CD4-positive, CD25-positive, alpha-beta regulatory T cell (primary cell): ENCODE results near the gene RNU7-1. TPM values are rescaled to one million over a fixed set of nuclear protein-coding genes. Genes with fewer than 3 reads are reported as not detected.

Experiments
- ATAC-seq, 2 donors: fragments of 150-1000 bp; cut with Tn5 transposase; one replicate each; pipeline ENCODE4 v1.10.0; 2021; ENCODE audit warnings: low read depth in 2 of 2, moderate number of reproducible peaks in 2 of 2, moderate library complexity in 1 of 2
- DNase-seq, 3 donors: peaks; one replicate each; pipeline versions ENCODE4 v3.0.0 to v3.0.0-alpha.2; 2012 to 2022; ENCODE audit warnings: mixed read lengths in 1 of 3
- H3K27ac ChIP-seq: one replicate; pipeline ENCODE4 v1.7.0; 2013; ENCODE audit warnings: mild to moderate bottlenecking, low read length; ENCODE audit not compliant: insufficient read depth, poor library complexity, severe bottlenecking
- H3K27me3 ChIP-seq: one replicate; pipeline ENCODE4 v1.7.0; 2013; ENCODE audit warnings: low read length; ENCODE audit not compliant: control insufficient read depth, insufficient read depth
- H3K36me3 ChIP-seq: one replicate; pipeline ENCODE4 v1.7.0; 2013; ENCODE audit warnings: mild to moderate bottlenecking, low read length, moderate library complexity; ENCODE audit not compliant: control insufficient read depth, insufficient read depth
- H3K4me1 ChIP-seq: 2 replicates; pipeline ENCODE4 v1.7.0; 2013; ENCODE audit warnings: mild to moderate bottlenecking, low read length; ENCODE audit not compliant: insufficient read depth, control insufficient read depth, poor library complexity, severe bottlenecking
- H3K4me3 ChIP-seq: one replicate; pipeline ENCODE4 v1.7.0; 2013; ENCODE audit warnings: low read depth, mild to moderate bottlenecking, low read length, moderate library complexity
- H3K9me3 ChIP-seq, 2 experiments: 1 replicate in 1 of 2; 2 replicates in 1 of 2; pipeline ENCODE4 v1.7.0; 2013; ENCODE audit warnings: low read length in 2 of 2, mild to moderate bottlenecking in 1 of 2, moderate library complexity in 1 of 2; ENCODE audit not compliant: control insufficient read depth in 2 of 2
- H3K27ac Mint-ChIP-seq, 3 donors: one replicate each; pipeline ENCODE4 v1.8.0; 2020 to 2022; ENCODE audit warnings: mild to moderate bottlenecking in 3 of 3, mixed read lengths in 3 of 3, moderate library complexity in 2 of 3
- H3K27me3 Mint-ChIP-seq: one replicate; pipeline ENCODE4 v1.8.0; 2022; ENCODE audit warnings: mild to moderate bottlenecking, mixed read lengths
- H3K36me3 Mint-ChIP-seq: one replicate; pipeline ENCODE4 v1.8.0; 2020; ENCODE audit warnings: mixed read lengths
- H3K4me1 Mint-ChIP-seq, 4 donors: one replicate each; pipeline ENCODE4 v1.8.0; 2020 to 2022; ENCODE audit warnings: mixed read lengths in 4 of 4, mild to moderate bottlenecking in 1 of 4
- H3K4me3 Mint-ChIP-seq, 4 donors: one replicate each; pipeline ENCODE4 v1.8.0; 2020 to 2022; ENCODE audit warnings: mild to moderate bottlenecking in 4 of 4, mixed read lengths in 4 of 4, moderate library complexity in 3 of 4
- H3K9me3 Mint-ChIP-seq, 7 donors: one replicate each; pipeline ENCODE4 v1.8.0; 2020 to 2022; ENCODE audit warnings: mixed read lengths in 7 of 7, mild to moderate bottlenecking in 3 of 7, moderate library complexity in 2 of 7
- polyA plus RNA-seq, 4 donors: library from polyadenylated mRNA; unstranded; fragments of 300-500 nt; fragmentation: Illumina TruSeq; gene quantifications; one replicate each; pipeline ENCODE4 v1.2.3, GENCODE V29; 2021
- total RNA-seq: library from RNA; stranded (reverse); gene quantifications from one replicate; pipeline ENCODE4 v1.2.3, GENCODE V29; 2022

RNU7-1 gene
- total RNA-seq (not detected), polyA plus RNA-seq (not detected)

GRCh38 chr12:6943722-6944380, at the start of gene RNU7-1, which contains the start of gene C12orf57:
TSS of gene RNU7-1 (plus strand) at chr12:6943816.
TSS of gene C12orf57 (plus strand) at chr12:6944022. CDS start at chr12:6944122, 100 bp downstream.
- peak; percentile 46 to 52 for ATAC-seq
- DNase-seq, result peak; percentile 72 to 92 (median 87)
- Histone ChIP-seq H3K36me3 (no peaks in the 10 kb centered on the region), H3K27ac (peak within 1 kb of the TSS; percentile 98), H3K9me3 (no peaks in the 10 kb centered on the region), H3K4me1 (peaks cover 63% of the 10 kb centered on the region), H3K27me3 (no peaks in the 10 kb centered on the region), H3K4me3 (peak within 1 kb of the TSS; percentile 79)
- Mint-ChIP-seq H3K9me3 (no peaks in the 10 kb centered on the region), H3K4me3 (peak within 1 kb of the TSS; percentile 88 to 99 (median 98)), H3K27ac (peak within 1 kb of the TSS; percentile 97 to 100 (median 99)), H3K36me3 (no peaks in the 10 kb centered on the region), H3K4me1 (peaks cover 6 to 76% (median 29%) of the 10 kb centered on the region in 4 donors), H3K27me3 (no peaks in the 10 kb centered on the region)

- Mint-ChIP-seq H3K27me3 (no peaks in the 10 kb centered on the region), H3K4me1 (peaks cover 4 to 19% (median 12%) of the 10 kb centered on the region in 4 donors), H3K27ac (no peak overlapping the region), H3K36me3 (no peaks in the 10 kb centered on the region), H3K9me3 (no peaks in the 10 kb centered on the region), H3K4me3 (peak overlapping the region in 1 of 4 donors; percentile 71)
- Histone ChIP-seq H3K4me3 (no peak overlapping the region), H3K4me1 (peaks cover 12% of the 10 kb centered on the region), H3K27ac (no peak overlapping the region), H3K27me3 (no peaks in the 10 kb centered on the region), H3K36me3 (no peaks in the 10 kb centered on the region), H3K9me3 (no peaks in the 10 kb centered on the region)
- ATAC-seq (no peak), DNase-seq (no peak)
Measured at GRCh38 chr12:6894321-6894720, 49.3 kb upstream of the RNU7-1 start.

DNA sequence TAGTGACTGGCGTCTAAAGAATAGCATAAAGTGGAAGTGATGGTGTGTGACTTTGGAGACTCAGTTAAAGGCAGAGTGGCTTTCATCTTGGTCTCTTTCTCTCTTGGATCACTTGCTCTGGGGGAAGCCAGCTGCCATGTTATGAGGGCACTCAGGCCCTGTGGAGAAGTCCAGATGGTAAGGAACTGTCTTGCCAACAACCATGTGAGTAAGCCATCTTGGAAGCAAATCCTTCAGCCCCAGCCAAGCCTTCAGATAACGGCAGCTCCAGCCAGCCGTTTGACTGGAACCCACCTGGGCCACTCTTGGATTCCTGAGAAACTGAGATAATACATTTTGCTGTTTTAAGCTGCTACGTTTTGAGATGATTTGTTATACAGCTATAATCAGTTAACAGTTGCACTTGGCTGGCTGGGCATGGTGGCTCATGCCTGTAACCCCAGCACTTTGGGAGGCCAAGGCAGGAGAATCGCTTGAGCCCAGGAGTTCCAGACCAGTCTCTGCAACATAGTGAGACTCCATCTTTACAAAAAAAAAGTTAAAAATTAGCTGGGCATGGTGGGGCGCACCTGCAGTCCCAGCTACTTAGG, 46.7 kb upstream of the RNU7-1 start:
- Histone ChIP-seq H3K27ac (no peak overlapping the region), H3K4me3 (no peak overlapping the region), H3K36me3 (no peaks in the 10 kb centered on the region), H3K27me3 (no peaks in the 10 kb centered on the region), H3K9me3 (no peaks in the 10 kb centered on the region), H3K4me1 (no peaks in the 10 kb centered on the region)
- H3K36me3 Mint-ChIP-seq, result no peaks in the 10 kb centered on the region
- DNase-seq (no peak), ATAC-seq (no peak)
- H3K4me1 Mint-ChIP-seq, result peaks cover 1 to 7% (median 5%) of the 10 kb centered on the region in 4 donors
- H3K27ac Mint-ChIP-seq, result peak overlapping the region in 1 of 3 donors; percentile 69
- no peak overlapping the region for H3K4me3 Mint-ChIP-seq
- H3K27me3 Mint-ChIP-seq, result no peaks in the 10 kb centered on the region
- no peaks in the 10 kb centered on the region for H3K9me3 Mint-ChIP-seq

DNA sequence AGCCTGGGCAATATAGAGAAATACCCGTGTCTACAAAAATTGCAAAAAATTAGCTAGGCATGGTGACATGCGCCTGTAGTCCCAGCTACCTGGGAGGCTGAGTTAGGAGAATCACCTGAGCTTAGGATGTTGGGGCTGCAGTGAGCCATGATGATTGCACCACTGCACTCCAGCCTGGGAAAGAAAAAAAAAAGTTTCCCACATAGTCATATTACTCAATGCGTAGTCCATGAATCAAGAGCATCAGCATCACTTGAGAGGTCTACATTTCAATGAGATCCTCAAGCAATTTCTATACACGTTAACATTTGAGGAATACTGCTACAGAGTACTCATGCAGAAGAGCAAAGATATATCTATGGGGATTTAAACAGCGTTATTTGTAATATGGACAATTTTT, 44.2 kb upstream of the RNU7-1 start:
- no peaks in the 10 kb centered on the region for H3K36me3 Mint-ChIP-seq
- no peaks in the 10 kb centered on the region for H3K27me3 Mint-ChIP-seq
- peaks cover 3% of the 10 kb centered on the region for H3K4me1 ChIP-seq
- H3K27ac Mint-ChIP-seq, result no peak overlapping the region
- ATAC-seq (no peak), DNase-seq (no peak)
- no peak overlapping the region for H3K27ac ChIP-seq
- no peaks in the 10 kb centered on the region for H3K9me3 ChIP-seq
- no peak overlapping the region for H3K4me3 Mint-ChIP-seq
- peaks cover 0 to 7% (median 5%) of the 10 kb centered on the region in 4 donors for H3K4me1 Mint-ChIP-seq
- H3K36me3 ChIP-seq, result no peaks in the 10 kb centered on the region
- H3K27me3 ChIP-seq, result no peaks in the 10 kb centered on the region
- H3K9me3 Mint-ChIP-seq, result no peaks in the 10 kb centered on the region
- H3K4me3 ChIP-seq, result no peak overlapping the region

DNA sequence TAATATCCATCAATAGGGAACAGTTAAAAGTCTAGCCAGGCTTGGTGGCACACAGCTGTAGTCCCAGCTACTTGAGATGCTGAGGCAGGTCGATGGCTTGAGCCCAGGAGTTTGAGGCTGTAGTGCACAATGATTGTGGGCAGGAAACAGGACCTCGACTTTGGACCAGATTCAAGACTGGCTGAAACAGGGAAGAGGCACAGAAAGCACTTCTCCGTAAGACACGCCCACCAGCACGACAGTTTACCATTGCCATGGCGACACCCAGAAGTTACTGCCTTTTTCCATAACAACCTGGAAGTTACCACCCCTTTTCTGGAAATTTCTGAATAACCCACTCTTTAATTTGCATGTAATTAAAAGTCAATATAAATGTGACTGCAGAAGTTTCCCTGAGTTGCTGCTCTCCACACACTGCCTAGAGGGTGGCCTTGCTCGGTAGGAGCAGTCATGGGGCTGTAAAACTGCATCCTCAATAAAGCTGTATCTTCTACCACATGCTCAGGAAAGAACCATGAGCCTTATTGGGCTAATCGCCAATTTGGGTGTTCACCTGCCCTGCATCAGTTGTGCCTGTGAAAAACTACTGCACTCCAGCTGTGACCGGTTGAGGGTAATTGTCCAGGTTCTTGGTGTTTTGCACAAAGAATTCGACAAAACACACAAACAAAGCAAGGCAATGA, 43.6 kb upstream of the RNU7-1 start:
- H3K36me3 ChIP-seq, result no peaks in the 10 kb centered on the region
- Mint-ChIP-seq H3K27me3 (no peaks in the 10 kb centered on the region), H3K27ac (no peak overlapping the region), H3K4me3 (no peak overlapping the region), H3K9me3 (no peaks in the 10 kb centered on the region), H3K36me3 (no peaks in the 10 kb centered on the region), H3K4me1 (peaks cover 0 to 7% (median 3%) of the 10 kb centered on the region in 4 donors)
- H3K27me3 ChIP-seq, result no peaks in the 10 kb centered on the region
- H3K9me3 ChIP-seq, result no peaks in the 10 kb centered on the region
- DNase-seq (no peak), ATAC-seq (no peak)
- H3K27ac ChIP-seq, result no peak overlapping the region
- H3K4me1 ChIP-seq, result peaks cover 6% of the 10 kb centered on the region
- H3K4me3 ChIP-seq, result no peak overlapping the region

DNA sequence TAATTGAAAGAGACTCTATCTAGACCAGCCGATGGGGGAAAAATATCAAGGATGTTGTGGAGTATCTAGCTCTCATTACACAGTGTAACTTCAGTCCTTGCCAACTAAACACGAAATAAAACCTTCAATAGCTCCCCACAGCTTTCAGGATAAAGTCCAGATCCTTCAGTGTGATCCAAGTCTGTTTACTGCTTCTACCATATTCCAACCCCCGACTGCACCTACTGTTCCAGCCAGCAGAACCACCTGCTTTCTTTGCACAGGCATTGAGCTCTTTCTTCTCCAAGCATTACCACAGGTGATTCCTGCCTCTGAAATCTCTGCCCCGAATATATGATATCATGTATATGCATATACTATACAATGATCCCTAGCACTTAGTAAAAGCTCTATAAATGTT, 41.2 kb upstream of the RNU7-1 start:
- no peak for ATAC-seq
- no peaks in the 10 kb centered on the region for H3K9me3 ChIP-seq
- no peaks in the 10 kb centered on the region for H3K27me3 Mint-ChIP-seq
- H3K4me3 Mint-ChIP-seq, result peak overlapping the region in 1 of 4 donors; percentile 42
- no peaks in the 10 kb centered on the region for H3K27me3 ChIP-seq
- no peaks in the 10 kb centered on the region for H3K36me3 Mint-ChIP-seq
- no peak for DNase-seq
- H3K4me3 ChIP-seq, result no peak overlapping the region
- H3K27ac Mint-ChIP-seq, result no peak overlapping the region
- peaks cover 10% of the 10 kb centered on the region for H3K4me1 ChIP-seq
- peaks cover 0 to 7% (median 3%) of the 10 kb centered on the region in 4 donors for H3K4me1 Mint-ChIP-seq
- no peak overlapping the region for H3K27ac ChIP-seq
- no peaks in the 10 kb centered on the region for H3K9me3 Mint-ChIP-seq
- H3K36me3 ChIP-seq, result no peaks in the 10 kb centered on the region

DNA sequence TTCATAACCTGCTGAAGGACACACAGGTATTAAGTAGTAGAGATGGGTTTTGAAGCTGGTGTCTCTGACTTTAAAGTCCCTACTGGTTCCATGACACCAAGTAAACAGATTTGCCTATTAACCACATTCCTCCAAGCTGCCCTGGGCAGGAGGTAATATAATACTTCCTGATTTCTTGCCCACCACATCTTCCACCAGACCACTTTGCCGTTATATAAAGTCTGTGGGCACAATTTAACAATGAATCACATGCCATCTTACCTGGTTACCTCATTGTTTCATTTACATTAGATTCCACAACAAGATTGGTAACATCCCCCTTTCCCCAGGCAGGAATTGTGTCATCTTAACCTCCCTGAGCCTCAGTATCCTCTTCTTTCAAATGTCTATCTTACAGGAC, 39.9 kb upstream of the RNU7-1 start:
- H3K27me3 ChIP-seq, result no peaks in the 10 kb centered on the region
- H3K9me3 ChIP-seq, result no peaks in the 10 kb centered on the region
- no peaks in the 10 kb centered on the region for H3K27me3 Mint-ChIP-seq
- peak overlapping the region in 1 of 4 donors; percentile 17 for H3K4me3 Mint-ChIP-seq
- no peak for ATAC-seq
- H3K4me3 ChIP-seq, result no peak overlapping the region
- no peaks in the 10 kb centered on the region for H3K36me3 ChIP-seq
- no peak for DNase-seq
- H3K4me1 Mint-ChIP-seq, result peaks cover 0 to 7% (median 3%) of the 10 kb centered on the region in 4 donors
- H3K4me1 ChIP-seq, result peaks cover 10% of the 10 kb centered on the region
- no peaks in the 10 kb centered on the region for H3K36me3 Mint-ChIP-seq
- H3K9me3 Mint-ChIP-seq, result no peaks in the 10 kb centered on the region
- no peak overlapping the region for H3K27ac ChIP-seq
- H3K27ac Mint-ChIP-seq, result no peak overlapping the region
